Mesothelial cell of epicardium (in vitro differentiated cells): ENCODE data around the gene C3orf18. TPM values are rescaled to one million over a fixed set of nuclear protein-coding genes. Genes with fewer than 3 reads are reported as not detected.

Source experiments
- DNase-seq, 2 experiments: peaks; one replicate each; pipeline ENCODE4 v3.0.0; 2021; ENCODE audit warnings: low spot score in 2 of 2; ENCODE audit not compliant: unreplicated experiment in 2 of 2
- H3K27ac Mint-ChIP-seq: 2 replicates; pipeline ENCODE4 v1.8.0; 2021; ENCODE audit warnings: mixed read lengths
- H3K27me3 Mint-ChIP-seq: 2 replicates; pipeline ENCODE4 v1.8.0; 2021; ENCODE audit warnings: low read depth, mixed read lengths
- H3K36me3 Mint-ChIP-seq: 2 replicates; pipeline ENCODE4 v1.8.0; 2021; ENCODE audit warnings: mixed read lengths
- H3K4me1 Mint-ChIP-seq: 2 replicates; pipeline ENCODE4 v1.8.0; 2021; ENCODE audit warnings: mixed read lengths
- H3K4me3 Mint-ChIP-seq: 2 replicates; pipeline ENCODE4 v1.8.0; 2021; ENCODE audit warnings: mild to moderate bottlenecking, moderate library complexity, mixed read lengths
- H3K9me3 Mint-ChIP-seq: 2 replicates; pipeline ENCODE4 v1.8.0; 2021; ENCODE audit warnings: mixed read lengths
- CTCF ChIP-seq: fragments of 200-600 bp; sonication (generic); IDR thresholded peaks from one replicate; pipeline ENCODE4 v1.5.0; 2021; ENCODE audit warnings: antibody characterized with exemption; ENCODE audit not compliant: unreplicated experiment
- total RNA-seq: library from RNA; stranded (reverse); gene quantifications from 3 replicates; pipeline ENCODE4 v1.2.1, GENCODE V29; 2021

C3orf18 gene
- total RNA-seq, 1 donor from 2014 or later, result 15.1 TPM

GRCh38 chr3:50600141-50600753 is 32.7 kb upstream of the C3orf18 start:
- Mint-ChIP-seq H3K9me3 (no peaks in the 10 kb centered on the region), H3K4me1 (peaks cover 42% of the 10 kb centered on the region), H3K4me3 (no peak overlapping the region), H3K27ac (peak overlapping the region; percentile 100), H3K27me3 (no peaks in the 10 kb centered on the region), H3K36me3 (peaks cover under 1% of the 10 kb centered on the region)
- DNase-seq, result no peak
- no peak for TF ChIP-seq CTCF

GRCh38 chr3:50599716-50600118 is 32.2 kb upstream of the C3orf18 start:
- Mint-ChIP-seq H3K36me3 (no peaks in the 10 kb centered on the region), H3K27me3 (no peaks in the 10 kb centered on the region), H3K27ac (peak overlapping the region; percentile 51), H3K9me3 (no peaks in the 10 kb centered on the region), H3K4me1 (peaks cover 42% of the 10 kb centered on the region), H3K4me3 (no peak overlapping the region)
- TF ChIP-seq CTCF, result no peak
- no peak for DNase-seq

GRCh38 chr3:50599115-50599715 is 31.7 kb upstream of the C3orf18 start:
- DNase-seq, result no peak
- H3K27ac Mint-ChIP-seq, result no peak overlapping the region
- H3K4me3 Mint-ChIP-seq, result no peak overlapping the region
- TF ChIP-seq CTCF, result no peak
- H3K9me3 Mint-ChIP-seq, result no peaks in the 10 kb centered on the region
- no peaks in the 10 kb centered on the region for H3K36me3 Mint-ChIP-seq
- peaks cover 42% of the 10 kb centered on the region for H3K4me1 Mint-ChIP-seq
- no peaks in the 10 kb centered on the region for H3K27me3 Mint-ChIP-seq

- Mint-ChIP-seq H3K4me1 (peaks cover 14% of the 10 kb centered on the region), H3K4me3 (no peak overlapping the region), H3K9me3 (no peaks in the 10 kb centered on the region), H3K36me3 (no peaks in the 10 kb centered on the region), H3K27me3 (no peaks in the 10 kb centered on the region), H3K27ac (no peak overlapping the region)
- no peak for DNase-seq
- TF ChIP-seq CTCF, result no peak
Measured at GRCh38 chr3:50594253-50594785, 26.8 kb upstream of the C3orf18 start.

- H3K4me3 Mint-ChIP-seq, result no peak overlapping the region
- no peak for DNase-seq
- no peak for TF ChIP-seq CTCF
- no peaks in the 10 kb centered on the region for H3K9me3 Mint-ChIP-seq
- H3K36me3 Mint-ChIP-seq, result no peaks in the 10 kb centered on the region
- no peak overlapping the region for H3K27ac Mint-ChIP-seq
- peaks cover 8% of the 10 kb centered on the region for H3K4me1 Mint-ChIP-seq
- H3K27me3 Mint-ChIP-seq, result no peaks in the 10 kb centered on the region
Measured at GRCh38 chr3:50592568-50592967, 25.0 kb upstream of the C3orf18 start.
